Adrenal gland (tissue), 5 donors: Measurements from ENCODE around the gene CCDC93.

Experiments
- POLR2A ChIP-seq, 2 donors: fragments of 450-650 bp; IDR thresholded peaks; one replicate each; pipeline ENCODE4 v1.6.1; 2017; ENCODE audit warnings: antibody characterized with exemption in 2 of 2, mild to moderate bottlenecking in 2 of 2, moderate library complexity in 1 of 2
- TF ChIP-seq, protein P1 (sequence below), 6 experiments: fragments of 450-650 bp in 4 of 6; fragments of 200-600 bp in 2 of 6; sonication (generic) in 1 of 6; IDR thresholded peaks; 1 replicate in 5 of 6; 2 replicates in 1 of 6; pipeline versions ENCODE4 v1.5.1 to v1.8.0; 2016 to 2021; ENCODE audit warnings: antibody characterized with exemption in 6 of 6, mild to moderate bottlenecking in 2 of 6, moderate library complexity in 1 of 6
- donor health status: DM: no; HTN: no; CAD: no.

DNA sequence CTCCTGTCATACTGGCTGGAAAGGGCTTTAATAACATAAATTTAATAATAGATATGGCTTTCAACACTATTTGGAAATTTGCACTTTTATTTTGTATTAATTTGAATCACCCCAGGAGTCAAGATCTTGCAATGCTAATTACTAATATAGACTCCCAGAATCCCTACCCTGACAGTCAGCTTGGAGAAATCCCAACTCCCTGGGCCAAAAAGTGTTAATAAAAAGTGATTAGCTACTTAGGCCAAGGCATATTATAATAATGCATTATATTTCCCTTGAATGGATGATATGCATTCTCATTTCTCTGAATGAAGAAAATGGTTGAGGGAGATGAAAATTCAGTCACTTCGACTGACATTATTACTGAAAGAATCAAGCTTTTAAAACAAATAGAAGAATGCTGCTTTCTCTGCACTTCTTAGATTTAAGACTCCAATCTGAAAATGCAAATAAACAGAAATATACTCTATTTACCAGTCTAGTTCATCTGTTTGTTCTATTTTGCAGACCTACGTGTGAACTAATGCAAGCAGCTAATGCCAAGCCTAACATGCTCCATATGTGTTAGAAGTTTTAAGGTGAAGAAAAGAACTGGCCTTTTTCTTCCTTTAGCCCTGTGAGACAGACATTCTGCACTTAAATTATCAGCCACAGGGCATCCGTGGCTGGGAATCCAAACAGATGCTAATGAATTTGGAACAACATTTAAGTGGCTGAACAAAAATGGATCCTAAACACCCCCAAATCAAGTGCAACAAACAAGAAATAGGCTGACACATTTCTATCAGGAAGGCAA lies 40.5 kb upstream of the CCDC93 start:
- TF ChIP-seq, protein P1, sequence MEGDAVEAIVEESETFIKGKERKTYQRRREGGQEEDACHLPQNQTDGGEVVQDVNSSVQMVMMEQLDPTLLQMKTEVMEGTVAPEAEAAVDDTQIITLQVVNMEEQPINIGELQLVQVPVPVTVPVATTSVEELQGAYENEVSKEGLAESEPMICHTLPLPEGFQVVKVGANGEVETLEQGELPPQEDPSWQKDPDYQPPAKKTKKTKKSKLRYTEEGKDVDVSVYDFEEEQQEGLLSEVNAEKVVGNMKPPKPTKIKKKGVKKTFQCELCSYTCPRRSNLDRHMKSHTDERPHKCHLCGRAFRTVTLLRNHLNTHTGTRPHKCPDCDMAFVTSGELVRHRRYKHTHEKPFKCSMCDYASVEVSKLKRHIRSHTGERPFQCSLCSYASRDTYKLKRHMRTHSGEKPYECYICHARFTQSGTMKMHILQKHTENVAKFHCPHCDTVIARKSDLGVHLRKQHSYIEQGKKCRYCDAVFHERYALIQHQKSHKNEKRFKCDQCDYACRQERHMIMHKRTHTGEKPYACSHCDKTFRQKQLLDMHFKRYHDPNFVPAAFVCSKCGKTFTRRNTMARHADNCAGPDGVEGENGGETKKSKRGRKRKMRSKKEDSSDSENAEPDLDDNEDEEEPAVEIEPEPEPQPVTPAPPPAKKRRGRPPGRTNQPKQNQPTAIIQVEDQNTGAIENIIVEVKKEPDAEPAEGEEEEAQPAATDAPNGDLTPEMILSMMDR (IDR thresholded peaks at IDR 0.05) = no peak
- TF ChIP-seq POLR2A (IDR thresholded peaks at IDR 0.05) = no peak
